Endodermal cell (in vitro differentiated cells): Measurements from ENCODE around the gene THADA. TPM values are rescaled to one million over a fixed set of nuclear protein-coding genes. Genes with fewer than 3 reads are reported as not detected.
A peak's percentile ranks its signal among the peaks of the same experiment; 100 is the strongest.

ENCODE experiments used
- DNase-seq: peaks from one replicate; pipeline ENCODE4 v3.0.0-alpha.2; 2017
- H3K27ac ChIP-seq: 2 replicates; pipeline ENCODE4 v1.5.1; 2013; ENCODE audit warnings: mild to moderate bottlenecking, low read depth, low read length, moderate library complexity
- H3K27me3 ChIP-seq: 2 replicates; pipeline ENCODE4 v1.6.1; 2013; ENCODE audit warnings: mild to moderate bottlenecking, low read length, moderate library complexity; ENCODE audit not compliant: insufficient read depth, control insufficient read depth, poor library complexity, severe bottlenecking
- H3K36me3 ChIP-seq: 2 replicates; pipeline ENCODE4 v1.7.0; 2013; ENCODE audit warnings: mild to moderate bottlenecking, low read length, moderate library complexity; ENCODE audit not compliant: control insufficient read depth, insufficient read depth
- H3K4me1 ChIP-seq: one replicate; pipeline ENCODE4 v1.7.0; 2013; ENCODE audit warnings: low read length; ENCODE audit not compliant: control insufficient read depth, insufficient read depth
- H3K4me3 ChIP-seq: 2 replicates; pipeline ENCODE4 v1.5.1; 2013; ENCODE audit warnings: mild to moderate bottlenecking, low read length, moderate library complexity
- H3K9ac ChIP-seq: 2 replicates; pipeline ENCODE4 v1.6.1; 2013; ENCODE audit warnings: mild to moderate bottlenecking, low read length, moderate library complexity; ENCODE audit not compliant: poor library complexity, severe bottlenecking; ENCODE audit errors: extremely low read depth
- H3K9me3 ChIP-seq: 2 replicates; pipeline ENCODE4 v1.6.1; 2013; ENCODE audit warnings: mild to moderate bottlenecking, low read length, moderate library complexity; ENCODE audit not compliant: control insufficient read depth
- H3K27ac Mint-ChIP-seq: 2 replicates; pipeline ENCODE4 v1.8.0; 2020; ENCODE audit warnings: mixed read lengths
- H3K27me3 Mint-ChIP-seq: 2 replicates; pipeline ENCODE4 v1.8.0; 2021; ENCODE audit warnings: mild to moderate bottlenecking, mixed read lengths; ENCODE audit not compliant: insufficient read depth
- H3K36me3 Mint-ChIP-seq: 2 replicates; pipeline ENCODE4 v1.8.0; 2020; ENCODE audit warnings: low read depth, mixed read lengths
- H3K4me1 Mint-ChIP-seq: 2 replicates; pipeline ENCODE4 v1.8.0; 2020; ENCODE audit warnings: mixed read lengths
- H3K4me3 Mint-ChIP-seq: 2 replicates; pipeline ENCODE4 v1.8.0; 2020; ENCODE audit warnings: mild to moderate bottlenecking, moderate library complexity, mixed read lengths
- H3K9me3 Mint-ChIP-seq: 2 replicates; pipeline ENCODE4 v1.8.0; 2020; ENCODE audit warnings: mild to moderate bottlenecking, mixed read lengths
- WGBS, 2 experiments: methylation state at CpG; one replicate each; pipeline versions ENCODE4 v1.1.5 to v1.1.7; 2013; ENCODE audit warnings: missing lambda C conversion rate in 2 of 2, mixed read lengths in 1 of 2; ENCODE audit not compliant: insufficient coverage in 1 of 2, insufficient read length in 1 of 2; 5-methylcytosine and 5-hydroxymethylcytosine counted together
- total RNA-seq, 2 donors: library from RNA; stranded (reverse); fragmentation: NEBNext Ultra II Directional in 1 of 2; extraction: Animal tissue kit (Norgen Biotek cat#: 25700) in 1 of 2; gene quantifications; 2 replicates in 1 of 2; 3 replicates in 1 of 2; pipeline ENCODE4 v1.2.1, GENCODE V29; 2021
- TF ChIP-seq, protein P1 (sequence below): fragments of 200-600 bp; sonication (generic); conservative IDR thresholded peaks from 2 replicates; pipeline ENCODE4 v1.5.0; 2021; ENCODE audit warnings: antibody characterized with exemption, mild to moderate bottlenecking

THADA gene
- total RNA-seq, 2 donors from 2014 or later, result 32.8 to 35.0 TPM

DNA sequence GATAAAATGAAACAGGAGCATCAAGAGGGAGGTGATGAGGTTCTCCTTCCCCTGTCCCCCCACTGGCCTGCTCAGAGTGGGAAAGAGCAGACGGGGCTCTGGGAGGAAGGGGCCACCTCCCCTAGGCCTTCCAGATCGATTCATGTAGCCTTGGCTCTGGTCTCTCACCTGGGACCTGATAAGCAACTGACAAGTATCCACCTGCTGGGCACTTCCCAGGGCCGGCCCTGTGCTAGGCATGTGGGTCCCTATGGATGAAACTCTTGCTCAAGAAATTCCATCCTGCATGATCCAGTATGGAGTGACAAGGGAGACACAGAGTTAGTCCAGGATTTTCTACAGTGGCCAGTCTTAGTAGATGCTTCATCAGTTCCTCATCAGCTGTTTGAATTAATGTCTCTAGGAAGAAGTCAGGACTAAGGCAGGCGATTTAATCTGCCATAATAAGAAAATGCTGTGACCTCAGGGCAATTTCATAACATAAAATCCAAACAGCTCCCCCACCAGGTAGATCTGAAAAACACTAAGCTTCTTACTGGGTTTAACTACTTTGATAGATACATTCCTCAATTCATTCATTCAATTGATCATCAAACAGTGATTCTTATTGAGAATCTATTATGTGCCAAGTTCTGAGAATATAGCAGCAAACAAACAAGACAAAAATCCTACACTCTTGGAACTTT is 324.8 kb downstream of the THADA start:
- H3K4me3 Mint-ChIP-seq, result no peak overlapping the region
- peak; percentile 80 for DNase-seq

DNA sequence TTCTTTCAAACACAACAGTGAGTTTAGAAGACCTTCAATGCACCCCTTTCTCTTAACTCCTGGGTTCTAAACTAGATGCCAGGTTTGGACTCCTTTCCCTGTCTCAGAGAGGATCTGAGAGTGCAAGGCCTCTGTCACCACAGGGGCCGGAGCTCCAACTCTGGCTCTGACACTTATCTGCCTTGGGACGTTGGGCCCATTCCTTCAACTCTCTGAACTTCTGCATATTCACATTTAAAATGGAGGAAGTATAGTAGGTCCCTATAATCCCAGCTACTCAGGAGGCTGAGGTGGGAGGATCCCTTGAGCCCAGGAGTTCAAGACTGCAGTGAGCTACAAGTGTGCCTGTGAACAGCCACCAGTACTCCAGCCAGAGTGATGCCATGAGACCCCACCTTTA is 325.4 kb downstream of the THADA start:
- no peak overlapping the region for H3K9ac ChIP-seq
- H3K36me3 ChIP-seq, result no peaks in the 10 kb centered on the region
- DNase-seq, result no peak
- TF ChIP-seq, protein P1, sequence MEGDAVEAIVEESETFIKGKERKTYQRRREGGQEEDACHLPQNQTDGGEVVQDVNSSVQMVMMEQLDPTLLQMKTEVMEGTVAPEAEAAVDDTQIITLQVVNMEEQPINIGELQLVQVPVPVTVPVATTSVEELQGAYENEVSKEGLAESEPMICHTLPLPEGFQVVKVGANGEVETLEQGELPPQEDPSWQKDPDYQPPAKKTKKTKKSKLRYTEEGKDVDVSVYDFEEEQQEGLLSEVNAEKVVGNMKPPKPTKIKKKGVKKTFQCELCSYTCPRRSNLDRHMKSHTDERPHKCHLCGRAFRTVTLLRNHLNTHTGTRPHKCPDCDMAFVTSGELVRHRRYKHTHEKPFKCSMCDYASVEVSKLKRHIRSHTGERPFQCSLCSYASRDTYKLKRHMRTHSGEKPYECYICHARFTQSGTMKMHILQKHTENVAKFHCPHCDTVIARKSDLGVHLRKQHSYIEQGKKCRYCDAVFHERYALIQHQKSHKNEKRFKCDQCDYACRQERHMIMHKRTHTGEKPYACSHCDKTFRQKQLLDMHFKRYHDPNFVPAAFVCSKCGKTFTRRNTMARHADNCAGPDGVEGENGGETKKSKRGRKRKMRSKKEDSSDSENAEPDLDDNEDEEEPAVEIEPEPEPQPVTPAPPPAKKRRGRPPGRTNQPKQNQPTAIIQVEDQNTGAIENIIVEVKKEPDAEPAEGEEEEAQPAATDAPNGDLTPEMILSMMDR, result no peak
- peaks cover 7% of the 10 kb centered on the region for H3K4me1 ChIP-seq
- H3K9me3 Mint-ChIP-seq, result no peaks in the 10 kb centered on the region
- H3K9me3 ChIP-seq, result no peaks in the 10 kb centered on the region
- no peak overlapping the region for H3K27ac Mint-ChIP-seq
- no peaks in the 10 kb centered on the region for H3K27me3 Mint-ChIP-seq
- peaks cover 19% of the 10 kb centered on the region for H3K4me1 Mint-ChIP-seq
- H3K4me3 ChIP-seq, result no peak overlapping the region
- H3K27ac ChIP-seq, result no peak overlapping the region
- H3K27me3 ChIP-seq, result no peaks in the 10 kb centered on the region
- 94% methylated on average over 2 of the region's 2 CpGs; no CpG with 5 or more reads in 1 of the 2 experiments for WGBS, 2 experiments
- H3K36me3 Mint-ChIP-seq, result peaks cover 4% of the 10 kb centered on the region
- H3K4me3 Mint-ChIP-seq, result no peak overlapping the region

More for the DNA sequence above, 324.8 kb downstream of the THADA start:
- Mint-ChIP-seq H3K27me3 (no peaks in the 10 kb centered on the region), H3K4me1 (peaks cover 20% of the 10 kb centered on the region), H3K9me3 (no peaks in the 10 kb centered on the region), H3K36me3 (peaks cover 4% of the 10 kb centered on the region), H3K27ac (no peak overlapping the region)
- Histone ChIP-seq H3K27ac (no peak overlapping the region), H3K27me3 (no peaks in the 10 kb centered on the region), H3K36me3 (no peaks in the 10 kb centered on the region), H3K4me3 (no peak overlapping the region), H3K4me1 (peaks cover 7% of the 10 kb centered on the region), H3K9ac (no peak overlapping the region), H3K9me3 (no peaks in the 10 kb centered on the region)
- WGBS, 2 experiments, result 84 to 90% methylated on average over 3 to 4 of the region's 4 CpGs
- TF ChIP-seq, protein P1, result peak; percentile 61

DNA sequence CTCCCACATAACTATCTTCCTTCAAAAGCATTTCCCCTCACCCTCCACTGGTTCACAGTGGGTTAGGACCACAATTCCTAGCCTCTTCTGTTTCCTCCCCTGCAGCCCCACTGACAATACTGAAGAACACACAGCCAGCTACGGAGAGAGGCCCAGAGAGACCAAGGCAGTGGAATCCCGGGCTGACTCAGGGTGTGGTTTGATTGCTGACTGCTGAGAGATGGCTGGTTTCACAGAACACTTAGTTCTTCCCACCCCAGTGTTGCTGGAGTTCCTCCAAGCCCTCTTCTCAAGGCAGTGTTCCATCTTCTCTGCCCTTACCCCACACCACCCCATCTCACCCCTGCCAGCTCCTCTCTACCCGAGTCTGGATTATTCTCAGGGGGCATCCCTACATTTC is 326.1 kb downstream of the THADA start:
- Histone ChIP-seq H3K9me3 (no peaks in the 10 kb centered on the region), H3K27me3 (no peaks in the 10 kb centered on the region), H3K4me1 (peaks cover 7% of the 10 kb centered on the region), H3K4me3 (no peak overlapping the region), H3K36me3 (no peaks in the 10 kb centered on the region), H3K9ac (no peak overlapping the region), H3K27ac (no peak overlapping the region)
- 66 to 90% methylated on average over 2 to 3 of the region's 3 CpGs for WGBS, 2 experiments
- Mint-ChIP-seq H3K4me1 (peaks cover 24% of the 10 kb centered on the region), H3K27me3 (no peaks in the 10 kb centered on the region), H3K36me3 (peaks cover 4% of the 10 kb centered on the region), H3K4me3 (no peak overlapping the region), H3K27ac (no peak overlapping the region), H3K9me3 (no peaks in the 10 kb centered on the region)
- TF ChIP-seq, protein P1, result no peak
- no peak for DNase-seq
